ENCODE data around the gene FBXO7.
A peak's percentile ranks its signal among the peaks of the same experiment; 100 is the strongest.
"Not testable (repeated sequence)": the region's sequence is repeated elsewhere in the genome, so short reads cannot be mapped to it uniquely, and the experiment has no call there.

Gene FBXO7

GRCh38 chr22:32473388-32473952 is 1.1 kb upstream of the FBXO7 start:
- Histone ChIP-seq H3K4me3 (peak overlapping the region; percentile 85 to 93), H3K27me3 (no peaks in the 10 kb centered on the region), H3K27ac (peak overlapping the region; percentile 98 to 99), H3K36me3 (no peaks in the 10 kb centered on the region), H3K9me3 (no peaks in the 10 kb centered on the region), H3K4me1 (peaks cover 0 to 32% (median 24%) of the 10 kb centered on the region in 4 donors)
- intact Hi-C loops (cut with DNase I; ENCODE audit: low total_unique reads): loop anchor here (5.0 kb wide), 1 partner anchor 61 kb away; the partner anchor contains the start of gene RTCB
- TF ChIP-seq CTCF (IDR thresholded peaks at IDR 0.05): no peak
- DNase-seq: no peak

- TF ChIP-seq CTCF (IDR thresholded peaks at IDR 0.05): no peak
- intact Hi-C loops (cut with DNase I; ENCODE audit: low total_unique reads): no loop called here
- peak; percentile 52 to 69 for DNase-seq
Measured at GRCh38 chr22:32475468-32476010, 928 bp downstream of the FBXO7 start.

GRCh38 chr22:32476281-32477195 is 1.9 kb downstream of the FBXO7 start:
- no peak for DNase-seq
- TF ChIP-seq CTCF (IDR thresholded peaks at IDR 0.05): no peak
- H3K4me3 ChIP-seq: peak overlapping the region; percentile 85 to 93
- no peaks in the 10 kb centered on the region for H3K27me3 ChIP-seq
- H3K4me1 ChIP-seq: peaks cover 0 to 32% (median 26%) of the 10 kb centered on the region in 4 donors
- no peaks in the 10 kb centered on the region for H3K9me3 ChIP-seq
- peak overlapping the region; percentile 98 to 99 for H3K27ac ChIP-seq
- intact Hi-C loops (cut with DNase I; ENCODE audit: low total_unique reads): no loop called here
- peaks cover 0 to 7% (median 0%) of the 10 kb centered on the region in 3 donors for H3K36me3 ChIP-seq

More at GRCh38 chr22:32475468-32476010, 928 bp downstream of the FBXO7 start:
- no peaks in the 10 kb centered on the region for H3K27me3 ChIP-seq
- H3K4me1 ChIP-seq: peaks cover 0 to 32% (median 26%) of the 10 kb centered on the region in 4 donors
- H3K27ac ChIP-seq: peak overlapping the region; percentile 98 to 99
- peak overlapping the region; percentile 85 to 93 for H3K4me3 ChIP-seq
- no peaks in the 10 kb centered on the region for H3K9me3 ChIP-seq
- peaks cover 0 to 7% (median 0%) of the 10 kb centered on the region in 3 donors for H3K36me3 ChIP-seq

GRCh38 chr22:32477596-32477995 is 3.0 kb downstream of the FBXO7 start:
- no peak for DNase-seq
- no peak overlapping the region for H3K4me3 ChIP-seq
- H3K9me3 ChIP-seq: no peaks in the 10 kb centered on the region
- intact Hi-C loops (cut with DNase I; ENCODE audit: low total_unique reads): no loop called here
- peaks cover 0 to 7% (median 0%) of the 10 kb centered on the region in 3 donors for H3K36me3 ChIP-seq
- H3K27me3 ChIP-seq: no peaks in the 10 kb centered on the region
- no peak for TF ChIP-seq CTCF (IDR thresholded peaks at IDR 0.05)
- no peak overlapping the region for H3K27ac ChIP-seq
- peaks cover 0 to 32% (median 26%) of the 10 kb centered on the region in 4 donors for H3K4me1 ChIP-seq

- DNase-seq; H3K36me3 ChIP-seq; H3K9me3 ChIP-seq; intact Hi-C loops (cut with DNase I; ENCODE audit: low total_unique reads); H3K4me3 ChIP-seq; H3K27ac ChIP-seq; H3K27me3 ChIP-seq: not testable (repeated sequence)
- peaks cover 0 to 31% (median 25%) of the 10 kb centered on the region in 4 donors for H3K4me1 ChIP-seq
Measured at GRCh38 chr22:32478552-32478951, 3.9 kb downstream of the FBXO7 start.

All from tibial artery (tissue), 4 donors.